CD8-positive, alpha-beta memory T cell (primary cell): Measurements from ENCODE around the gene ABHD4. TPM values are rescaled to one million over a fixed set of nuclear protein-coding genes. Genes with fewer than 3 reads are reported as not detected.

Source experiments
- CTCF ChIA-PET: fragments of 350-600 bp; sonication (Branson Sonifier 250); formaldehyde crosslinking; loops from one replicate; lab custom pipeline; 2021; ENCODE audit warnings: antibody characterized with exemption; lab: Charles Lee
- POLR2A ChIA-PET: fragments of 350-600 bp; sonication (Branson Sonifier 250); formaldehyde crosslinking; loops from one replicate; lab custom pipeline; 2021; ENCODE audit warnings: antibody characterized with exemption; lab: Charles Lee
- DNase-seq, 5 donors: peaks; one replicate each; pipeline versions ENCODE4 v3.0.0 to v3.0.0-alpha.2; 2020 to 2022; ENCODE audit warnings: mixed read lengths in 1 of 5
- H3K27ac ChIP-seq: one replicate; pipeline ENCODE4 v1.7.0; 2013; ENCODE audit warnings: low read depth, mild to moderate bottlenecking, low read length, moderate library complexity
- H3K27me3 ChIP-seq: 2 replicates; pipeline ENCODE4 v1.7.0; 2013; ENCODE audit warnings: low read length, mild to moderate bottlenecking; ENCODE audit not compliant: insufficient read depth, poor library complexity, severe bottlenecking
- H3K36me3 ChIP-seq: 2 replicates; pipeline ENCODE4 v1.7.0; 2013; ENCODE audit warnings: mild to moderate bottlenecking, low read length, moderate library complexity; ENCODE audit not compliant: insufficient read depth
- H3K4me1 ChIP-seq: 2 replicates; pipeline ENCODE4 v1.7.0; 2013; ENCODE audit warnings: mild to moderate bottlenecking, low read length, moderate library complexity; ENCODE audit not compliant: insufficient read depth
- H3K4me3 ChIP-seq: 2 replicates; pipeline ENCODE4 v1.7.0; 2013; ENCODE audit warnings: mild to moderate bottlenecking, low read length
- H3K9me3 ChIP-seq: 2 replicates; pipeline ENCODE4 v1.7.0; 2013; ENCODE audit warnings: mild to moderate bottlenecking, low read length
- H3K27ac Mint-ChIP-seq, 8 donors: one replicate each; pipeline ENCODE4 v1.8.0; 2020 to 2021; ENCODE audit warnings: mixed read lengths in 8 of 8, mild to moderate bottlenecking in 6 of 8, inconsistent platforms in 3 of 8, moderate library complexity in 3 of 8
- H3K27me3 Mint-ChIP-seq, 2 donors: one replicate each; pipeline ENCODE4 v1.8.0; 2020 to 2021; ENCODE audit warnings: mixed read lengths in 2 of 2, mild to moderate bottlenecking in 1 of 2, moderate library complexity in 1 of 2
- H3K36me3 Mint-ChIP-seq, 3 donors: one replicate each; pipeline ENCODE4 v1.8.0; 2020 to 2021; ENCODE audit warnings: mixed read lengths in 3 of 3, inconsistent platforms in 1 of 3, mild to moderate bottlenecking in 1 of 3
- H3K4me1 Mint-ChIP-seq, 3 donors: one replicate each; pipeline ENCODE4 v1.8.0; 2020 to 2021; ENCODE audit warnings: mixed read lengths in 3 of 3, inconsistent platforms in 1 of 3, mild to moderate bottlenecking in 1 of 3
- H3K4me3 Mint-ChIP-seq, 7 donors: one replicate each; pipeline ENCODE4 v1.8.0; 2020 to 2021; ENCODE audit warnings: mixed read lengths in 7 of 7, mild to moderate bottlenecking in 6 of 7, moderate library complexity in 4 of 7, inconsistent platforms in 2 of 7
- H3K9me3 Mint-ChIP-seq, 5 donors: one replicate each; pipeline ENCODE4 v1.8.0; 2020 to 2022; ENCODE audit warnings: mixed read lengths in 5 of 5, mild to moderate bottlenecking in 3 of 5, moderate library complexity in 2 of 5, inconsistent platforms in 1 of 5
- polyA plus RNA-seq: library from polyadenylated mRNA; unstranded; fragments of 300-500 nt; fragmentation: Illumina TruSeq; gene quantifications from one replicate; pipeline ENCODE4 v1.2.3, GENCODE V29; 2021
- total RNA-seq, 2 experiments: library from RNA; stranded (reverse); gene quantifications; one replicate each; pipeline ENCODE4 v1.2.3, GENCODE V29; 2021

The ABHD4 gene
- total and polyA plus RNA-seq, 3 experiments from 2014 or later: 8.4 to 13.7 (median 11.4) TPM

DNA sequence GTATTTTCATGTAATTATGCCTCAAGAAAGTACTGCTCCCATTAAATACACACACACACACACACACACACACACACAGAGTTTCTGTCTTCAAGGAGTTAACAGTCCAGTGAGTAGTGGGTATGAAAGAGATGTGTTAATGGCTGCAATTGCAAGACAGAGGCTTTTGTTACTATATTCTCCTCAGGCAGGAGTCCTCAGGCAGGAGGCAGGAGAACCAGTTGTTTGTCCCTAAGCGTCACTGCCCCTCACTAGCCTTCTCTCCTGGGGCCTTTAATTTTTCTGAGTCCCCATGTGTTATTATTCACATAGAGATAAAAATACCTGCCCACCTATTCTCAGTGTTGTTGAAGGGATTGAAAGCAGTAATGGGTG is 40.3 kb upstream of the ABHD4 start:
- Histone ChIP-seq H3K4me3 (peak overlapping the region; percentile 69), H3K27ac (peak overlapping the region; percentile 92), H3K4me1 (peaks cover 91% of the 10 kb centered on the region), H3K27me3 (no peaks in the 10 kb centered on the region), H3K9me3 (no peaks in the 10 kb centered on the region), H3K36me3 (no peaks in the 10 kb centered on the region)
- Mint-ChIP-seq H3K27me3 (peaks cover 0 to 8% of the 10 kb centered on the region in 2 donors), H3K27ac (peak overlapping the region; percentile 98 to 100 (median 99)), H3K4me1 (peaks cover 86 to 96% (median 96%) of the 10 kb centered on the region in 3 donors), H3K9me3 (peaks cover 0 to 4% (median 2%) of the 10 kb centered on the region in 5 donors), H3K4me3 (peak overlapping the region; percentile 84 to 94 (median 89)), H3K36me3 (peaks cover under 1 to 16% (median 2%) of the 10 kb centered on the region in 3 donors)
- POLR2A ChIA-PET: interaction anchor here (0.5 to 4.9 kb wide), 4 partner anchors 10 to 47 kb away, joined by 3 to 84 read pairs (median 7); no protein-coding TSS in a partner anchor
- CTCF ChIA-PET: interaction anchor here (0.7 to 6.3 kb wide), 9 partner anchors 12 to 671 kb away, joined by 3 to 230 read pairs (median 3); partner anchors contain the start of gene DAD1
- no peak for DNase-seq

DNA sequence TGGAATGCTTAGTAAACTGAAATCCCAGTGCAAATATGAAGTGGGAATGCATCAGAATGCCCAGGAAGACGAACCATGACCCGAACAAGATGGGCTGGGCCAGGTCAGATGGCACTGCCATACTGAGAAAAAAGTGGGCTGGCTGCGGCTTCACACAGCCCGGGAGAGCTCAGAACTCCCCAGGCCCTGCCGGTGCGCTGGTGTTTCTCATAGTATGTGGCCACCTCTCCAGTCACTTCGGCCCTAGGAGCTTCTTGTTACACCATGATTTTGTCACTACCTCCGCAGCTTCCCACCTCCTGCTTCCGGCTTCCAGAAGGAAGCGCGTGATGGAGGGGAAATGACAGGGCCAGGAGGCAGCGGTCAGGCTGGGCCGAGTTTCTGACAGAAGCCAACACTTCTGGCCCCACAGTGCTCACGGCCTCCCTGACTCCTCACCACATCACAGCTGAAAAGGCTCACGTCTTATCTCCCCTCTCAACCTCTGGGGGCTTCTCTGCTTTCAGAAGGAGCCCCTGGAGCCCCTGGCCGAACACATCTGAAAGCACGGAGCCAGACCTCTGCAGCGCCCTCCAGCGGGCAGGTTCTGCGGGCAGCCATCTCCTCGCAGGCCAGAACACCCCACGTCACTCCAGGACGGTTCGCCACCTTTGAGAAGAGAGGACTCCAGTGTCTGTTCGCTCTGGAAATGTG is 39.7 kb upstream of the ABHD4 start:
- peaks cover 0 to 12% (median 2%) of the 10 kb centered on the region in 3 donors for H3K36me3 Mint-ChIP-seq
- Histone ChIP-seq H3K4me1 (peaks cover 91% of the 10 kb centered on the region), H3K36me3 (no peaks in the 10 kb centered on the region), H3K9me3 (no peaks in the 10 kb centered on the region), H3K27ac (peak overlapping the region; percentile 92), H3K27me3 (no peaks in the 10 kb centered on the region), H3K4me3 (peak overlapping the region; percentile 69)
- ChIA-PET POLR2A (interaction anchor here (0.5 to 4.9 kb wide), 4 partner anchors 9 to 48 kb away, joined by 3 to 84 read pairs (median 7); no protein-coding TSS in a partner anchor), CTCF (interaction anchor here (0.7 to 6.3 kb wide), 10 partner anchors 12 to 672 kb away, joined by 3 to 230 read pairs (median 3); partner anchors contain the start of genes DAD1 and LRP10)
- peak; percentile 47 to 79 (median 56) for DNase-seq
- H3K4me3 Mint-ChIP-seq: peak overlapping the region; percentile 84 to 94 (median 89)
- H3K4me1 Mint-ChIP-seq: peaks cover 85 to 96% (median 95%) of the 10 kb centered on the region in 3 donors
- peaks cover 0 to 8% of the 10 kb centered on the region in 2 donors for H3K27me3 Mint-ChIP-seq
- H3K27ac Mint-ChIP-seq: peak overlapping the region; percentile 98 to 100 (median 99)
- H3K9me3 Mint-ChIP-seq: peaks cover 0 to 4% (median 2%) of the 10 kb centered on the region in 5 donors

DNA sequence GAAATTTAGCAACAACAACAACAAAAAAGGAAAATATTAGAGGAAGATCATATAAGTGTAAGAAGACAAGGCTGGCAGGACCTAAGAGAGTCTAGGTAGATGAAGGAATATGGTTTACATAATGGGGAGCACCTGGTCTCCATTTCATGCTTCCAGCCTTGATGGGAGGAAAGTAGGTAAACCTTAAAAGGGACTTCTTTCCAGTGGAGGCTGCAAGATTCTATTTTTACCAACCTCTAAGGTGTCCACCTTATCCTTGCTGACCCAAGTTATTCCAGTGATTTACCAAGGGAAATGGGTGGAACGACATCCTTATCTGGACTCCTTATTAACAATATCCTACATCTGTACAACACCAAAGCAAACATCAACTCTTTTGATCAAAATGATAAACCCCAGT is 39.1 kb upstream of the ABHD4 start:
- Histone ChIP-seq H3K36me3 (peaks cover under 1% of the 10 kb centered on the region), H3K27ac (peak overlapping the region; percentile 92), H3K4me3 (peak overlapping the region; percentile 69), H3K9me3 (no peaks in the 10 kb centered on the region), H3K27me3 (no peaks in the 10 kb centered on the region), H3K4me1 (peaks cover 91% of the 10 kb centered on the region)
- DNase-seq: no peak
- ChIA-PET POLR2A (interaction anchor here (1.3 to 4.9 kb wide), 2 partner anchors 8 to 11 kb away, joined by 9 to 84 read pairs; no protein-coding TSS in a partner anchor), CTCF (interaction anchor here (0.9 to 15.4 kb wide), 6 partner anchors 8 to 312 kb away, joined by 3 to 338 read pairs (median 9); partner anchors contain the start of gene LRP10)
- Mint-ChIP-seq H3K4me1 (peaks cover 86 to 97% (median 96%) of the 10 kb centered on the region in 3 donors), H3K4me3 (peak overlapping the region; percentile 84 to 94 (median 89)), H3K27ac (peak overlapping the region; percentile 98 to 100 (median 99)), H3K27me3 (peaks cover 0 to 8% of the 10 kb centered on the region in 2 donors), H3K36me3 (peaks cover 0 to 11% (median 0%) of the 10 kb centered on the region in 3 donors), H3K9me3 (peaks cover 0 to 4% (median 2%) of the 10 kb centered on the region in 5 donors)

DNA sequence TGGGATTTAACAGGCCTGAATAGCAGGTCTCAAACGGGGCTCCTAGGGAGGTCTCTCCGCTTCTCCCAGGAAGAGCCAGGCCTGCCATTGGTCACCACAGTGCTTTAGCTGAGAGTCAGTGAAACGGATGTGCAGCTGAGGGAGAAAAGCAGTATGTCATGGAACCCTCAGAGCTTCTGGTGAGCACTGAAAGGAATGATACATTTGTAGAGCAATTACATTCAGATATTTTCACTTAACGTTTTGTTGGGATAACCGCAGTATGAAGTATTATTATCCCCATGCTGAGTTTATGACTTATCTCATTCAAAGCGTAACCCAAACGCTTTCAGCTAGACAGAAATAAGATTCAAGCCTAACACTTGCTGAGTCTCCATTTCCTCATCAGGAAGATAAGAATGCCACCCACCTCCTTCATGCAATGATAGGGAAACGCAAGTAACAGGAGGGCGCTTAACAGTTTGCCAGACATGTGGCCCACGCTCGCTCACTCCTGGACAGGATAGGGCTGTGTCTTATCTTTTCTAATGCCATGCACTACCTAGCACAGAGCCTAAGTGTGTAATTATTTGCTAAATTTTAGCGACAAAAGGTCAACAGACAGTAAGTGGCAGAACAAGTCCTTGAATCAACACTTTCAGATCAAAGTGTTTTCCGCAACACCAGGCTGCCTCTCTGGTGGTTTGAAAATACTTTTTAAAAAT is 37.3 kb upstream of the ABHD4 start:
- Histone ChIP-seq H3K4me3 (peak overlapping the region; percentile 21), H3K9me3 (no peaks in the 10 kb centered on the region), H3K4me1 (peaks cover 91% of the 10 kb centered on the region), H3K27me3 (no peaks in the 10 kb centered on the region), H3K27ac (no peak overlapping the region), H3K36me3 (peaks cover 7% of the 10 kb centered on the region)
- Mint-ChIP-seq H3K9me3 (peaks cover 0 to 4% (median 2%) of the 10 kb centered on the region in 5 donors), H3K27me3 (peaks cover 0 to 8% of the 10 kb centered on the region in 2 donors), H3K27ac (peak overlapping the region; percentile 89 to 100 (median 99)), H3K4me1 (peaks cover 88 to 98% (median 97%) of the 10 kb centered on the region in 3 donors), H3K36me3 (peaks cover 4 to 23% (median 8%) of the 10 kb centered on the region in 3 donors), H3K4me3 (peak overlapping the region; percentile 56 to 90 (median 74))
- ChIA-PET POLR2A (interaction anchor here (0.5 to 4.9 kb wide), 14 partner anchors 8 to 1536 kb away, joined by 3 to 84 read pairs (median 4); partner anchors contain the start of gene DAD1), CTCF (interaction anchor here (0.8 to 15.4 kb wide), 12 partner anchors 9 to 837 kb away, joined by 3 to 338 read pairs (median 3); partner anchors contain the start of gene DAD1)
- DNase-seq: peak in 1 of 5 donors; percentile 37

DNA sequence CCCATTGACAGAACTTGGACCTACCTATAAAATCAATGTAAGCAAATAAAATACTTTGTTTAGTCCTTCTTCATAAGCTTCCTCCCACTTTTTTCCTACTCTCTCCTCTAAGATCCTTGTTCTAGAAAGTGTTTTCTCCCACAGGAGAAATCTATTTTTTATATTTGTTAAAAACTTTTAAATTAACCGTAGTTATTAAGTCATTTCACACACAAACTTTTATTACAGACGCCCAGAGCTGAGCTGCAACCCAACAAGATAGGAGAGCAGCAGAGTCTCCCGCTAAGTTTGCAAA is 36.8 kb upstream of the ABHD4 start:
- POLR2A ChIA-PET: interaction anchor here (0.6 to 4.9 kb wide), 12 partner anchors 9 to 490 kb away, joined by 3 to 84 read pairs (median 4); partner anchors contain the start of gene DAD1
- H3K27me3 ChIP-seq: no peaks in the 10 kb centered on the region
- peak overlapping the region; percentile 89 to 100 (median 99) for H3K27ac Mint-ChIP-seq
- peaks cover 4 to 20% (median 8%) of the 10 kb centered on the region in 3 donors for H3K36me3 Mint-ChIP-seq
- CTCF ChIA-PET: interaction anchor here (0.8 to 15.4 kb wide), 11 partner anchors 9 to 838 kb away, joined by 3 to 338 read pairs (median 3); partner anchors contain the start of gene DAD1
- peak overlapping the region; percentile 60 to 90 (median 74) for H3K4me3 Mint-ChIP-seq
- no peaks in the 10 kb centered on the region for H3K9me3 ChIP-seq
- H3K4me3 ChIP-seq: peak overlapping the region; percentile 21
- H3K36me3 ChIP-seq: peaks cover 7% of the 10 kb centered on the region
- DNase-seq: peak in 1 of 5 donors; percentile 36
- H3K4me1 Mint-ChIP-seq: peaks cover 88 to 98% (median 97%) of the 10 kb centered on the region in 3 donors
- peak overlapping the region; percentile 74 for H3K27ac ChIP-seq
- peaks cover 92% of the 10 kb centered on the region for H3K4me1 ChIP-seq
- H3K27me3 Mint-ChIP-seq: peaks cover 0 to 3% of the 10 kb centered on the region in 2 donors
- peaks cover 0 to under 1% (median under 1%) of the 10 kb centered on the region in 5 donors for H3K9me3 Mint-ChIP-seq

DNA sequence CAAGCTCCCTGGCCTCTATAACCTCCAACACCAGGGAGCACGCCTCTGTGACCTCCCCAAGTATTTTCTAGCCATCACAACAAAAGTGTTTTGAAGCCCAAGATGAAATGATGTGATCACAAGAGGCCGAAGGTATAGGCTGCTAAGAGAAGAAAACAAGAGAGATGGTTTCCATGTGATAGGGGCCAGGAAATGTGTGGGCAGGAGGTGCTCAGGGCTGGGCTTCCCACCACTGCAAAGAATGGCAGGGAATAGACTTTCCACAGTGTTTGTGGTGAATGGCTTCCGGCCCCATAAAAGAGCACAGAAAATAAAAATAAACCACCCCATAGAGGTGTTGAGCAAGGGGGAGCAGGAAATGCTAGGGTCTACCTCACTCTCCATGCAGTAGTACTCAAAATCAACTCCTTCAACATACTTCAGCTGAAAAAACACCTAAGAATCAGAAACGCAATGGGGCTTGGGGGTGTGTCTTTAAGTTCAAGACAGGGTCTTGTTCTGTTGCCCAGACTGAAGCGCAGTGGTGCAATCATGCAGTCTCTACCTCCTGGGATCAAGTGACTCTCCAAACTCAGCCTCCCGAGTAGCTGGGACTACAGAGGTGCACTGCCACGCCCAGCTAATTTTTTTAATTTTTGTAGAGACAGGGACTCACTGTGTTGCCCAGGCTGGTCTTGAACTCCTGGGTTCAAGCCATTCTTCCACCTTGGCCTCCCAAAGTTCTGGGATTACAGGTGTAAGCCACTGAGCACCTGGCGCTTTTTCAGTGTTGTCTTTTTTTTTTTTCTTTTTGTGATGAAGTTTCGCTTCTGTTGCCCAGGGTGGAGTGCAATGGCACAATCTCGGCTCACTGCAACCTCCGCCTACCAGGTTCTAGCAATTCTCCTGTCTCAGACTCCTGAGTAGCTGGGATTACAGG is 36.2 kb upstream of the ABHD4 start:
- CTCF ChIA-PET: interaction anchor here (0.8 to 15.4 kb wide), 15 partner anchors 8 to 839 kb away, joined by 3 to 338 read pairs (median 3); partner anchors contain the start of gene DAD1

More for the DNA sequence above, 36.2 kb upstream of the ABHD4 start:
- Mint-ChIP-seq H3K9me3 (no peaks in the 10 kb centered on the region), H3K27me3 (peaks cover 0 to 1% of the 10 kb centered on the region in 2 donors), H3K27ac (peak overlapping the region; percentile 89 to 100 (median 99)), H3K4me3 (peak overlapping the region; percentile 60 to 90 (median 74)), H3K36me3 (peaks cover 4 to 19% (median 8%) of the 10 kb centered on the region in 3 donors), H3K4me1 (peaks cover 91 to 100% (median 98%) of the 10 kb centered on the region in 3 donors)
- DNase-seq: peak; percentile 67 to 94 (median 91)
- Histone ChIP-seq H3K4me1 (peaks cover 98% of the 10 kb centered on the region), H3K27ac (peak overlapping the region; percentile 74), H3K9me3 (no peaks in the 10 kb centered on the region), H3K36me3 (peaks cover 7% of the 10 kb centered on the region), H3K4me3 (peak overlapping the region; percentile 40), H3K27me3 (no peaks in the 10 kb centered on the region)
- POLR2A ChIA-PET: interaction anchor here (0.6 to 4.9 kb wide), 18 partner anchors 8 to 710 kb away, joined by 3 to 84 read pairs (median 4); partner anchors contain the start of genes ABHD4 and DAD1
